Stimulated activated CD4-positive, alpha-beta T cell treated with anti-CD3 and anti-CD28 coated beads, Interleukin-2, amount 100 ng/mL, for 24 hours (primary cell): ENCODE measurements around the gene PLN.

Experiments used
- DNase-seq, 2 donors: peaks; one replicate each; pipeline ENCODE4 v3.0.0-alpha.2; 2020

The PLN gene

GRCh38 chr6:118580585-118581419 is 32.7 kb downstream of the PLN start:
- DNase-seq = no peak

DNA sequence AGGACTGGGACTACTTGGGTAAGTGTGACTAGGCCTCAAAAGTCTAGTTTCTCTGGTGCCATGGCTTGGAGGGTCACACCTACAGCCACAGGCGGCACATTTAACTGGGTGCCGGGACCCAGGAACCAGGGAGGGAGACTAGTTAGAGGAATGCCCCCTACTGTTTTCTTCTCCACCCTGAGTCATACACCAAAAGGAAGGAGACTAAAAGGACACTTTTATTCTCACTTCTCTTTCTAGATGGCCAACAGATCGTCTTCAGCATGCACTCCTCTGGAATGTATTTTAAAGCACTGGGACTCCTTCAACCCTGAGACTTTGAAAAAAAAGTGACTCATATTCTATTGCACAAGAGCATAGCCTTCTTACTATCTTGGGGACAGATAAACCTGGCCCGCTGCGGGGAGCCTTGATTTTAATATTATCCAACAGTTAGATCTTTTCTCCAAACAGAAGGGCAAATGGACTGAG is 33.4 kb downstream of the PLN start:
- no peak for DNase-seq

DNA sequence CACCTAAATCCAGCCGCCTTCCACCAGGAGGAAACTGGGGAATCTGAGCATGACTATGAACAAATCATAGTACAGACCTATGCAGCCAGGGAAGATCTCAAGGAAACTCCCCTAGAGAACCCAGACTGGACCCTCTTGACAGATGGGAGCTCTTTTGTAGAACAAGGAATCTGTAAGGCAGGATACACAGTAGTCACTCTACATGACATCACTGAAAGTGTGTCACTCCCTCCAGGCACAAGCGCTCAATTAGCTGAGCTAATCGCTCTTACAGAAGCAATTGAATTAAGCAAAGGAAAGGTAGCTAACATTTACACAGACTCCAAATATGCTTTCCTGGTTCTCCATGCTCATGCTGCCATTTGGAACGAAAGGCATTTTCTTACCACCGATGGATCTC is 36.8 kb downstream of the PLN start:
- no peak for DNase-seq

DNA sequence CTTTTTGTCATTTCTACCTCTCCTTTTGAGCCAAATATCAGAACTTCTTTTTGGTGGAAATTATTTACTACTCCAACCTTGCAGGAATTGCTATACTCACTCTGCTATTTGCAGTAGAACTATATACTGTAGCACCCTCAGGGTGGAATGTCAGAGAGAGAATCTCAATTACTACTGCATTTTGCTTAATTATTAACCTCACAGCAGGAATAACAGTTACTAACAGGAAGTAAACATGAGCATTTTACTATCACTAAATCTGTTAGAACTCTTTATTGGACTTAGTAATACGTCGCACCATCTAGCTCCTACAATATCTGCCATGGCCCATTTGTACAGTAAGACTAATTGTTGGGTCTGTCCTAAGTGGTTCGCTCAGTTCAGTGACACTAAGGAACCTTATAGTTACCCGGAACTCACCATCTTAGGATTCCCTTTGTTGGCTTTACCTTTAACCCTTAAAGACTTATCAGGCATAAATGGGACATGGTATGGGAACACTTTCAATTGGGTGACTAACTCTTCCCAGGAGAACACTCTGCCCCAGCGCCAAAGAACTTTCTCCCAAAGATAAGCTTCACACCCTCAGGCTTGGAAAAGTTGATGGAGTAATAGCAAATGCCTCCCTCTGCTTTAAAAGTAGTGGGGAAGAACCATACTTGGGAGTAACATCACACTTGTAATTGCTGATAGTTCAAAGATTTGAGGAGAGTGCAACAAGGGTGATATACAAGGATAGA is 38.8 kb downstream of the PLN start:
- DNase-seq = no peak

DNA sequence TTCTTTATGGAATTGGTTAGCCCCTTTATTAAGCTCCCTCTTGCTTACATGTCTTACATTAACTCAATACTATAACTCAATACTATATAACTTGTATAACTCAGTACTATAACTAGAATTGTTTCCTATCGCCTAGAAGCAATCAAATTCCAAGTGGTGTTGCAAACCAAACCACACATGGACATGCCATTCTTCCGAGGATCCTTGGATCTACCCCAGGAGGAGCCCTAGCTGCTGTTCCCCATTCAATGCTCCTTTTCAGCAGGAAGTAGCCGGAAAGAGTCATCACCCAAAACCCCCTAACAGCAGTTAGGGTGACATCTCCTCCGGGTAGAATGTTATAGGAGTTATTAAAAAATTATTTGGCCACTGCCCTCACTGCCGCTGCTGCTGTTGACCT is 40.5 kb downstream of the PLN start:
- DNase-seq = no peak

- no peak for DNase-seq
These were observed 41.1 kb downstream of the PLN start for GRCh38 chr6:118589186-118589585.

- no peak for DNase-seq
These were observed 41.7 kb downstream of the PLN start for GRCh38 chr6:118589649-118590365.

DNA sequence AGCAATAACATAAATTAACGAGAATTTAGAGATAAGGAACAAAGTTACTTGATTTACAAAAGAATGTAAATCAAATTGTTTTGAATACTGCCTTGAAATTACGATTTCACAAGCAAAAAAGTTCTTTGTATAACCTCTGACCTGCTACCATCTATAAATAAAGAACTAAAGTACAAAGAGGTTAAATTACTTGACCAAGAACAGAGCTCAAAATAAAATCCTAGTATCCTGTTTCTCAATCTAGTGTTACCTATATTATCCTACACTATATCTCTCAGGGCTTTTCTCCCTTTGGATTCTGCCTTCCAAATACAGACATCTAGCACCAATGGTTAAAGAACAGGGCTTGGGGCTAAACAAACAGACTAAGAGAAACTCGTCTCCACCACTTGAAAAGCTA is 43.8 kb downstream of the PLN start:
- no peak for DNase-seq

GRCh38 chr6:118594877-118595276 is 46.8 kb downstream of the PLN start:
- DNase-seq = no peak

- no peak for DNase-seq
These were observed 48.8 kb downstream of the PLN start for GRCh38 chr6:118596774-118597320.

- no peak for DNase-seq
These were observed 49.5 kb downstream of the PLN start for GRCh38 chr6:118597636-118598035.

GRCh38 chr6:118598324-118598723 is 50.2 kb downstream of the PLN start:
- no peak for DNase-seq

DNA sequence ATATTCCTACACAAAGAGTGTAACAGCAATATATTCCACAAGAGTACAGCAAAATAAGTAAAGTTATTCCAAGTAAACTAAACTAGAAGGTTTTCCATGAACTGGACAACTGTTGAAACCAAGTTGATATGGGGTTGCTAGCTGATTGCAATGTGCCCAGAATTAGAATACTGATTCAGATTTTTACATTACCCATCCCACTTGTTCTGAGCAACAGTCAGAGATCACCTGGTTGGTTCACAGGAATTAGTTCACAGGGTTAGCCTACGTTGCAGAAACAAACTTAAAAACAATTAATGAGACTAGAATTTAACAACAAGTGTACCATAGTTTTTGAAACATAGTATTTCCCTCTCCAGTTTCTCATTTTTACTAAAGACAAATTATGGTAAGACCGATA is 54.2 kb downstream of the PLN start:
- DNase-seq = no peak

GRCh38 chr6:118603372-118603771 is 55.3 kb downstream of the PLN start:
- DNase-seq = no peak

- no peak for DNase-seq
These were observed 58.2 kb downstream of the PLN start for GRCh38 chr6:118606268-118606667.

- no peak for DNase-seq
These were observed 58.8 kb downstream of the PLN start for GRCh38 chr6:118606858-118607257.
